ENCODE results near the gene PDZD2.

The PDZD2 gene

GRCh38 chr5:31604644-31605043, 34.3 kb upstream of the PDZD2 start:
- DNase-seq (ENCODE audit: low spot score) = no peak
- no peak for TF ChIP-seq CTCF (IDR thresholded peaks at IDR 0.05; ENCODE audit: extremely low read depth, insufficient read depth, missing control alignments)
- in situ Hi-C loops (cut with MboI; ENCODE audit: low pct_unique_long_range_greater_than_20kb, low sequenced_read_pairs, unreplicated experiment) = no loop called here

- TF ChIP-seq CTCF (IDR thresholded peaks at IDR 0.05; ENCODE audit: extremely low read depth, insufficient read depth, missing control alignments) = no peak
- no peak for DNase-seq (ENCODE audit: low spot score)
- in situ Hi-C loops (cut with MboI; ENCODE audit: low pct_unique_long_range_greater_than_20kb, low sequenced_read_pairs, unreplicated experiment) = no loop called here
Measured at GRCh38 chr5:31605920-31606319, 33.0 kb upstream of the PDZD2 start.

- in situ Hi-C loops (cut with MboI; ENCODE audit: low pct_unique_long_range_greater_than_20kb, low sequenced_read_pairs, unreplicated experiment) = no loop called here
- TF ChIP-seq CTCF (IDR thresholded peaks at IDR 0.05; ENCODE audit: extremely low read depth, insufficient read depth, missing control alignments) = no peak
- no peak for DNase-seq (ENCODE audit: low spot score)
Measured at GRCh38 chr5:31607546-31607945, 31.4 kb upstream of the PDZD2 start.

- in situ Hi-C loops (cut with MboI; ENCODE audit: low pct_unique_long_range_greater_than_20kb, low sequenced_read_pairs, unreplicated experiment) = no loop called here
- no peak for DNase-seq (ENCODE audit: low spot score)
Measured at GRCh38 chr5:31611002-31611401, 27.9 kb upstream of the PDZD2 start.

GRCh38 chr5:31613651-31614050, 25.3 kb upstream of the PDZD2 start:
- in situ Hi-C loops (cut with MboI; ENCODE audit: low pct_unique_long_range_greater_than_20kb, low sequenced_read_pairs, unreplicated experiment) = no loop called here
- no peak for DNase-seq (ENCODE audit: low spot score)
- no peak for TF ChIP-seq CTCF (IDR thresholded peaks at IDR 0.05; ENCODE audit: extremely low read depth, insufficient read depth, missing control alignments)

More at GRCh38 chr5:31611002-31611401, 27.9 kb upstream of the PDZD2 start:
- TF ChIP-seq CTCF (IDR thresholded peaks at IDR 0.05; ENCODE audit: extremely low read depth, insufficient read depth, missing control alignments) = no peak

GRCh38 chr5:31614151-31615020, 24.5 kb upstream of the PDZD2 start:
- no peak for TF ChIP-seq CTCF (IDR thresholded peaks at IDR 0.05; ENCODE audit: extremely low read depth, insufficient read depth, missing control alignments)
- in situ Hi-C loops (cut with MboI; ENCODE audit: low pct_unique_long_range_greater_than_20kb, low sequenced_read_pairs, unreplicated experiment) = no loop called here

More at GRCh38 chr5:31614151-31615020, 24.5 kb upstream of the PDZD2 start:
- DNase-seq (ENCODE audit: low spot score) = no peak

Measured in GM13977 (cell line).